ENCODE data around the gene MAPK12.
A peak's percentile ranks its signal among the peaks of the same experiment; 100 is the strongest.

The MAPK12 gene

GRCh38 chr22:50250555-50251476, 10.7 kb downstream of the MAPK12 start, which contains the start of gene HDAC10:
HDAC10 (minus strand) TSS chr22:50251265; CDS start chr22:50251032, 233 bp downstream.
- H3K27me3 Mint-ChIP-seq = no peaks in the 10 kb centered on the region
- H3K27ac Mint-ChIP-seq = peak within 1 kb of the TSS; percentile 58
- no peaks in the 10 kb centered on the region for H3K9me3 Mint-ChIP-seq
- ATAC-seq (ENCODE audit: low read depth) (peak; percentile 55), DNase-seq (ENCODE audit: low spot score in 2 of 2) (peak; percentile 64 to 68)
- H3K4me1 Mint-ChIP-seq = peaks cover 10% of the 10 kb centered on the region
- H3K36me3 Mint-ChIP-seq = no peaks in the 10 kb centered on the region
- peak within 1 kb of the TSS; percentile 80 for H3K4me3 Mint-ChIP-seq

- ATAC-seq (ENCODE audit: low read depth) (no peak), DNase-seq (ENCODE audit: low spot score in 2 of 2) (no peak)
- Mint-ChIP-seq H3K4me1 (peaks cover 10% of the 10 kb centered on the region), H3K36me3 (no peaks in the 10 kb centered on the region), H3K9me3 (no peaks in the 10 kb centered on the region), H3K27me3 (no peaks in the 10 kb centered on the region), H3K27ac (peak overlapping the region; percentile 35), H3K4me3 (peak overlapping the region; percentile 80)
Observed at GRCh38 chr22:50250249-50250554, 11.3 kb downstream of the MAPK12 start.

- no peak for DNase-seq (ENCODE audit: low spot score in 2 of 2)
- no peaks in the 10 kb centered on the region for H3K27me3 Mint-ChIP-seq
- no peaks in the 10 kb centered on the region for H3K9me3 Mint-ChIP-seq
- peak overlapping the region; percentile 35 for H3K27ac Mint-ChIP-seq
- peak overlapping the region; percentile 80 for H3K4me3 Mint-ChIP-seq
- ATAC-seq (ENCODE audit: low read depth) = no peak
- H3K4me1 Mint-ChIP-seq = peaks cover 14% of the 10 kb centered on the region
- peaks cover 3% of the 10 kb centered on the region for H3K36me3 Mint-ChIP-seq
Observed at GRCh38 chr22:50249341-50250248, 11.9 kb downstream of the MAPK12 start.

- no peak for ATAC-seq (ENCODE audit: low read depth)
- Mint-ChIP-seq H3K27me3 (no peaks in the 10 kb centered on the region), H3K4me3 (peak overlapping the region; percentile 18), H3K9me3 (no peaks in the 10 kb centered on the region), H3K36me3 (peaks cover 3% of the 10 kb centered on the region), H3K27ac (peak overlapping the region; percentile 85), H3K4me1 (peaks cover 17% of the 10 kb centered on the region)
- no peak for DNase-seq (ENCODE audit: low spot score in 2 of 2)
Observed at GRCh38 chr22:50248196-50249081, 13.0 kb downstream of the MAPK12 start.

- Mint-ChIP-seq H3K9me3 (no peaks in the 10 kb centered on the region), H3K36me3 (peaks cover 3% of the 10 kb centered on the region), H3K27me3 (no peaks in the 10 kb centered on the region), H3K4me1 (peaks cover 19% of the 10 kb centered on the region), H3K4me3 (peak overlapping the region; percentile 18), H3K27ac (peak overlapping the region; percentile 85)
- DNase-seq (ENCODE audit: low spot score in 2 of 2) (peak; percentile 63 to 71), ATAC-seq (ENCODE audit: low read depth) (peak; percentile 50)
Observed at GRCh38 chr22:50247748-50248147, 13.7 kb downstream of the MAPK12 start.

- peaks cover 3% of the 10 kb centered on the region for H3K36me3 Mint-ChIP-seq
- H3K27me3 Mint-ChIP-seq = no peaks in the 10 kb centered on the region
- no peaks in the 10 kb centered on the region for H3K9me3 Mint-ChIP-seq
- peak overlapping the region; percentile 96 for H3K27ac Mint-ChIP-seq
- DNase-seq (ENCODE audit: low spot score in 2 of 2) (no peak), ATAC-seq (ENCODE audit: low read depth) (no peak)
- H3K4me3 Mint-ChIP-seq = peak overlapping the region; percentile 98
- peaks cover 24% of the 10 kb centered on the region for H3K4me1 Mint-ChIP-seq
Observed at GRCh38 chr22:50246242-50247175, 15.0 kb downstream of the MAPK12 start.

GRCh38 chr22:50245214-50246072, 16.0 kb downstream of the MAPK12 start:
- Mint-ChIP-seq H3K9me3 (no peaks in the 10 kb centered on the region), H3K27ac (peak overlapping the region; percentile 96), H3K36me3 (peaks cover 4% of the 10 kb centered on the region), H3K27me3 (no peaks in the 10 kb centered on the region), H3K4me1 (peaks cover 30% of the 10 kb centered on the region), H3K4me3 (peak overlapping the region; percentile 98)
- no peak for DNase-seq (ENCODE audit: low spot score in 2 of 2)
- peak; percentile 23 for ATAC-seq (ENCODE audit: low read depth)

GRCh38 chr22:50244420-50245213, 16.9 kb downstream of the MAPK12 start, which contains the start of gene TUBGCP6:
TUBGCP6 (minus strand) TSS chr22:50245023; CDS start chr22:50244459, 564 bp downstream.
- Mint-ChIP-seq H3K27ac (peak within 1 kb of the TSS; percentile 96), H3K4me1 (peaks cover 30% of the 10 kb centered on the region), H3K27me3 (no peaks in the 10 kb centered on the region), H3K9me3 (no peaks in the 10 kb centered on the region), H3K4me3 (peak within 1 kb of the TSS; percentile 98), H3K36me3 (peaks cover 8% of the 10 kb centered on the region)
- ATAC-seq (ENCODE audit: low read depth) (peak; percentile 74), DNase-seq (ENCODE audit: low spot score in 2 of 2) (peak; percentile 86 to 94)

GRCh38 chr22:50243685-50244419, 17.6 kb downstream of the MAPK12 start:
- H3K9me3 Mint-ChIP-seq = no peaks in the 10 kb centered on the region
- peaks cover 30% of the 10 kb centered on the region for H3K4me1 Mint-ChIP-seq
- H3K27me3 Mint-ChIP-seq = no peaks in the 10 kb centered on the region
- H3K27ac Mint-ChIP-seq = peak overlapping the region; percentile 96
- peak overlapping the region; percentile 98 for H3K4me3 Mint-ChIP-seq
- no peak for DNase-seq (ENCODE audit: low spot score in 2 of 2)
- peaks cover 8% of the 10 kb centered on the region for H3K36me3 Mint-ChIP-seq
- ATAC-seq (ENCODE audit: low read depth) = no peak

GRCh38 chr22:50242406-50242949, 19.0 kb downstream of the MAPK12 start:
- Mint-ChIP-seq H3K36me3 (peaks cover 11% of the 10 kb centered on the region), H3K27me3 (no peaks in the 10 kb centered on the region)

More at GRCh38 chr22:50242406-50242949, 19.0 kb downstream of the MAPK12 start:
- peaks cover 29% of the 10 kb centered on the region for H3K4me1 Mint-ChIP-seq
- ATAC-seq (ENCODE audit: low read depth) = no peak
- H3K4me3 Mint-ChIP-seq = peak overlapping the region; percentile 98
- H3K9me3 Mint-ChIP-seq = no peaks in the 10 kb centered on the region
- H3K27ac Mint-ChIP-seq = peak overlapping the region; percentile 45
- no peak for DNase-seq (ENCODE audit: low spot score in 2 of 2)

Data from memory B cell (primary cell).